Measurements from ENCODE around the gene LIN52.

The LIN52 gene

DNA sequence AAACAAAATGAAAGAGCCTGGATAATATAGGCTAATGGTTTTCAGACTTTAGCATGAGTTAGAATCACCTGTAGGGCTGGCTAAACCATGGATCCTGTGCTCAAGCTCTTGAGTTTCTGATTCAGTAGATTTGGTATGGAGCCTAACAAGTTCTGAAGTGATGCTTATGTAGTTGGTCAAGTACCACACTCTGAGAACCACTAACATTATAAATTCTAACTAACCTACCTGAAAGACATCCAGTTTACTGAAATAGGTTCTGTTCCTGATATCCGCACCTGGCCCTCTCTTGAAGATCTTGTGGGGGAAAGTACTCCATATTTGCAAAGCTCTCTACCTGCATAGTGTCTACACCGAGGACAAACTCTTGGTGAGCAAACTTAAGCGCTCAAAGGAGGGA lies 95.1 kb downstream of the LIN52 start:
- DNase-seq (ENCODE audit: insufficient read length, low spot score) (no peak), FAIRE-seq (peak; percentile 8)

DNA sequence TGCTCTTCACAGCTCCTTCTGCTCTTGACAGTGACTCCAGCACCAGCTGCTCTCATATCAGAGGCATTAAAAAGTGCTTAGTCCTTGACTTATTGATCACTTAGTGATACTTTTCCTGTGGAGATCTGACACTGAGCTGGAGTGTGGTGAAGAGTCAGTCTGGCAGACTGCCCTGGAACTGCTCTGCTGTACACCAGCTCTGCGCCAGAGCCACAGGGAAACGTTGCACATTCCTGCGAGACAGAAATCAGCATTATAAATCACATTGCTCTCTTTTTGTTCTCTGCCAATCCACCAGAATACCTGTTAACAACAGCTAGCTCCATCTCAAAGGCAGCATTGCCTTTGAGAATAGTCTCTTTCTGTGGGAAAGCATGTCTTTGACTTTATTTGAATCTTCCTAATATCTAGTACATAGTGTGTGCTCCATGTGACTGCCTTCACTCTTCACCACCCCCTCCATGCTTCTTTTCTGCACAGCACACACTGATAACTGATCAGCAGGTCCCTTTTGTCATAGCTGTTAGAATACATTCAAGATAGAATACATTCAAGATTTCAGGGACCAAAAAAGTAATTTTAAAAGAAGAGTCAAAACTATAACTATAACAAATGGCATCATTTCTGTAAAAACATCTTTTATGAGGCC lies 106.3 kb downstream of the LIN52 start:
- DNase-seq (ENCODE audit: insufficient read length, low spot score): no peak
- no peak for FAIRE-seq

DNA sequence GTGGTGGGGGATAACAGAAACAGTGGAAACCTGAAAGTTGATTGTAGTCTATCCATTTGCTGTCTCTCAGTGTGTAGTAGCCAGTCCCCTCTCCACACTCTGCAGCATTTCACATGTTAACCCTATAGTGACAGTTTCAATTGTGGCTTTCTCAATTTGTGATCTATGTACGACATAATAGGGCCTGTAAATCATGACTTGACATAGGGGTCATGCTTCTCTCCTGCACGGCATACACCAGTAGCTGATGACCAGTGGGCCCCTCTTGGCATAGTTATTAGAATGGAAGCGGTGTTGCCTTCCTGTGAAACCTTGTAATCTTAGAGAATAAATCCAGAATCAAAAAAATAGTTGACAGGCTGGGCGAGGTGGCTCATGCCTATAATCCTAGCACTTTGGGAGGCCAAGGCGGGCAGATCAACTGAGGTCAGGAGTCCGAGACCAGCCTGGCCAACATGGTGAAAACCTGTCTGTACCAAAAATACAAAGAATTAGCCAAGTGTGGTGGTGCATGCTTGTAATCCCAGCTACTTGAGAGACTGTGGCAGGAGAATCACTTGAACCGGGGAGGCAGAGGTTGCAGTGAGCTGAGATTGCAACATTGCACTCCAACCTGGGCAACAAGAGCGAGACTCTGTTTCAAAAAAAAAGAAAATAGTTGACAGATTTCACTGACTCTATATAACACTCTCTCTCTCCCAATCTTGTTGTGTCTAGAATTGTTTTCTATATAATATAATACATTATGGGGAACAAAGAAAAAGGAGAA lies 109.9 kb downstream of the LIN52 start:
- FAIRE-seq (no peak), DNase-seq (ENCODE audit: insufficient read length, low spot score) (no peak)

DNA sequence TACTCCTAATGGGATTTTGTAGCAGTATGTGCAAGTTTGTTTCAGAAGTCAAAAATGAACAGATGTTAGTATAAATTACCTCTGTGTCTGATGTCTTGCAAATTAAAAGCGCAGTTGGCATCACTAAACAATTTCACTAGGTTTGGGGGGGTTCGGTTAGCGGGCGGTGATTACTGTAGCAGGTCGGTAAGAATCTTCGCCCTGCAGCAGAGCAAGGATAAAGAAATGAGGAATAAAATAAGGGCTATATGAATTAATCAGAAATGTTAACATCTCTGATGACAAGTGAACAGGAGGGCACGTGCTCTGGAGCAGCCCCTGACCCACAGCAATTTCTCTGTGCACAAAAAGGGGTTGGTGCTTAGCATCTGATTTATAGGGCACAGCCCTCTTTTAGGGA lies 110.9 kb downstream of the LIN52 start:
- FAIRE-seq (no peak), DNase-seq (ENCODE audit: insufficient read length, low spot score) (no peak)

DNA sequence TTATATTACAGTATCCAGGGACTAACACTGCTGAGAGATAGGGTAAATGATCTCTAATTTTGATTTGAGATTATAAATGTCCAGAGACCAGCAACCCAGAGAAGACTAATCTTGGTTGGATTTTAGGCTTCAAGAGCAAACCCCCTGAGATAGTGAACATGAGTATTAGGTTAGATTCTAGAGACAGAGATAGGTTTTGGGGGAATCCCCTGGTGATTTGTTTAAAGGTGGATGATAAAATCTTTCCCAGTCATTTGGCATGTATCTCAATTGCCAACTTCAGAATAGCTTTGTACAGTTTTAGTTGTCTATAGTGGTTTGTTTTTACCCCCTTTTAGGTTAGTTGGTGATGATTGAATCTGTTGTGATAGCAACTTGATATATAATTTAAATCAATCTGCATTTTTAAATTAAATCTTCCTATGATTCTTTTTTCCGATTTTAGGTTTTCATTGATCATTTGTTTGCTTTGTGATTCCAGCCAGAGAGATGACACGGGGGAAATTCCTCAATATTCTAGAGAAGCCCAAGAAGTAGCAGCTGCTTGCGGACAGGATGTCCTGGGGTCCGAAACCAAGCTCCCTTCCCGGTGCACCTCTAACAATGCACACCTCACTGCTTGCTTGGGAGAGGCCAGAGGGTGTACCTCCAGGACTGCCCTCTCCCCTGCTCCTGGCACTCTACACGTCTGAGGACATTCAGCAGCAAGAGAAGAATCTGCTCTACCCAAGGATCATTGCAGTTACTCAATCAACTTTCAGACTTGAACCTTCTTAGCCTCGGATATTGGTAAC lies 113.9 kb downstream of the LIN52 start:
- DNase-seq (ENCODE audit: insufficient read length, low spot score) (no peak), FAIRE-seq (no peak)

DNA sequence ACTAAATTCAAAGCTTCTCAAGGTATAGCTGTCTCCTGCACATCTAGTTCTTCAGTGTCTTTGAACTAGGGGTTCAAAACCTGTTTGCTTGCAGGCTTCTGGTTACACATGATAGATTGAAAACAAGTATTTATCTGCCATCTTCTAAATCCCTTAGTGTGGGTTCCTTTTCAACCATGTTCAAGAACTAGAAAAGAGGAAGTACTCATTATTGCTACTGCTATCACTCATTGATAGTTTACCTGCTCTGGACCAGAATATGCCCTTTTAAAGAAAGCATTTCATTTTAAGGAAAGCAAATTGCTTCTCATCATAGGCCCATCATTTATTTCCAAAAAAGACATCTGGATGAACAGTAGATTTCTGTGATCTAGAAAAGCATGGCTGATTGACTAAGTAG lies 117.4 kb downstream of the LIN52 start:
- DNase-seq (ENCODE audit: insufficient read length, low spot score) (no peak), FAIRE-seq (no peak)

DNA sequence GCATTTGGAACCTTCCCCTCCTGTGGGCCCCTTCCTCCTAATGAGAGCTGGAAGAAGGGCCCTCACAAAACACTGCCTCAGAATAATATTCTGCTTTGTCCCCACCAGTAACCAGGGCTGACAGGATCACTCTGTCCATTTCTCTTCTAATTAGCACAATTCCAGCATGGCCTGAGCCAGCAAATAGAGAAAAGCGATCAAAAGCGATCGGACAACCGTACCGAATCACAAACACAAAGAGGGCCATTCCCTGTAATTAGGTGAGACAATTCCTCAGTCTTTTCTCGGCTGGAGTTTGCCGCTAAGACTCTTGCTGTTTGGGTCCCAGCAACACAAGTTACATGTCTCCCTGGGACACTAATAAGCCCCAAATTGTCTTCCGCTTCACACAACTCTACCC lies 118.9 kb downstream of the LIN52 start:
- FAIRE-seq (no peak), DNase-seq (ENCODE audit: insufficient read length, low spot score) (no peak)

DNA sequence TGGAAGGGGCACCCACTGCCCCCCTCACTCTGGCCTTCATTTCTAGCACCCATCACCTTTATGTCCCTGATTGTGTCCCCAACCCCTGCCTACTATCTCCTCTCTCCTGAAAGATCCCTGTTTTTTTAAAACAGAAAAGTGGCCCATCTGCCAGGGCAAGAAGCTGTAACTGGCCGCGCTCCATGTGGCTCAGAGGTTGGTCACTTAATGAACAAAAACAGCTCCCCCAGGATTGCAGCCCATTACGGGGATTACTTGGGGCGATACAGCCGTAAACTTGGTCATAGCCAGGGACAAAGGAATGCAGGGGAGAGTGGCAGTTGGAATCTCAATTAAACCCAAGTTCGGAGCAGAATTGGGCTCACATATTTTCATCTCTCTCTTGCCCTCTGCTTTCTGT lies 119.7 kb downstream of the LIN52 start:
- FAIRE-seq: no peak

DNA sequence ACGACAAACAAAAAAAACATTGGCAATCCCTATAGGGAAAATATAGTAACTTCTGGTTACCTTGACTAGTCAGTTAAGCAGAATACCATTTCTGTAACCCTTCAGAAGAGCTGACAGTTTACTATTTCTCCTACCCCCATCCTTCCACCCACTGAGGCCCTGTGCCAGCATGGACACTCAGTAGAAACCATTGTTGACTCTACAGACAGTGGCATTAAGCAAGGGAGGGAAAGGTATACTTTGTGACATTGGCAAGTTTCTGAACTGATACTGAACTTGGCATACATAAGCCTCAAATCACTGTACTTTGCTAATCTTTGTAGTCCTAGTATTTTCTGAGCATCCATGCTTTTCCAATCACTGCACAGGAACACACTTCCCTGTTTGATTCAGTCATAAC lies 121.1 kb downstream of the LIN52 start:
- FAIRE-seq: no peak

More for the DNA sequence above, 119.7 kb downstream of the LIN52 start:
- DNase-seq (ENCODE audit: insufficient read length, low spot score): no peak

DNA sequence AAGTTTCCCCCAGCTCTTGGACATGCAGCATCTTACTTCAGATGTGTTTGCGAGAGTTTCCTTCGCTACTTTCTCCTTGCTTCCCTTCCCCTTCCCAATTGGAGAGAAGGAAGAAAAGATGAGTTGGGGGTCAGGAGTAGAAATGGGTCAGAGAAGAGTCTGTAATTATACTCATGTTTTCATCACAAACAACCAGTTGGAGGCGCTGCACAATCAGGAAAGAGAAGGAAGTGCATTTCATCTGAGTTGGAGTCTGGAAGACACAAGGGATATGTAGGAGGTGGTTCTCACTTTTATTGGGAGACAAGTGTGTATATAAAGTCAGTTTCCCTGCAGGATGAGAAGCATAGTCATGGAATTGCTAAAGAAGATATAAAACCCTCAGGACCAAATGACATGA lies 123.2 kb downstream of the LIN52 start:
- FAIRE-seq: no peak
- DNase-seq (ENCODE audit: insufficient read length, low spot score): no peak

More for the DNA sequence above, 121.1 kb downstream of the LIN52 start:
- no peak for DNase-seq (ENCODE audit: insufficient read length, low spot score)

DNA sequence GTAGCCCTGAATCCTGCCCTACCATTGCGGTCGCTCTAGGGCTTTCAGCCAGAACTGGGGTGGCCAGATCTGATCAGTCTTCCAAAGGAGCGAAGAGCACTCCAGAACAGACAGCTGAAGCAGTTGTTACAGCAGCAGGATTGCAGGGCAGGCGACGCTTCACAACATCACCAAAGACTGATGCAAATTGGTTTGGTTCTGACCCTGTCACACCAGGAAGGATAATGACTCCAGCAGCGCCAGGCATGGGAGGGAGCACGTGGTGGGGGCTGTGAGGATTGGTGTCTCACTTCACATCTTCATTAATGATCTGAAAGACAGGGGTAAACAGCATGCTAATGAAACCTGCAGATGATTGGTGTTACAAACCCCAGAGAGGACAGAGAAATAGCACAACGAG lies 123.9 kb downstream of the LIN52 start:
- FAIRE-seq: no peak

DNA sequence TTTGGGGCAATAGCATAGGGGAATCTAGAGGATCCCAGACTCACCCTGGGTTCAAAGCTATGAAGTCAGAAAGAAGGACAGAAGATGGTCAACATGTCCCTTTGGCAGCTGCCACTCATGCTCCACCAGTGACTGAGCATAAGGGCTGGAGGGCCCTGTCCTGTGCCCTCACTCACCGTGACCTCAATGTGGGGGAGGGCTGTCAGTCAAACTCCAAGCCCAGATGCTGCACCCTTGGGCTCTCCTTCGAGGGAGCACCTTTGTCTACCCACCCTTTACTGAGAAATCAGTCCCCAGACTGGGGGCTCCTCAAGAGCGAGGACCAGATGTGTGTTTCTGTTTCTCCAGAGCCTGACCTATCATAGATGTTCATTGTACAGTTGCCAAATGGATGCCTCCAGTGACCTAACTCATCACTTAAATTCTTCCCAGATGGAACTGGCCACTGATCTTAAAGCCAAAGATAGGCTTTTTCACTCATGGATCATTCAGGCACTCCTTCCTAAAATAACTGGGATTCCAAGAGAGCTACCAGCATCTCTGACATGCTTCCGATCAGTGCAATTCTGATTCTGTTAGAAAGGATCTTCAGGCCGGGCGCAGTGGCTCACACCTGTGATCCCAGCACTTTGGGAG lies 127.3 kb downstream of the LIN52 start:
- DNase-seq (ENCODE audit: insufficient read length, low spot score) (no peak), FAIRE-seq (no peak)

More for the DNA sequence above, 123.9 kb downstream of the LIN52 start:
- DNase-seq (ENCODE audit: insufficient read length, low spot score): no peak

DNA sequence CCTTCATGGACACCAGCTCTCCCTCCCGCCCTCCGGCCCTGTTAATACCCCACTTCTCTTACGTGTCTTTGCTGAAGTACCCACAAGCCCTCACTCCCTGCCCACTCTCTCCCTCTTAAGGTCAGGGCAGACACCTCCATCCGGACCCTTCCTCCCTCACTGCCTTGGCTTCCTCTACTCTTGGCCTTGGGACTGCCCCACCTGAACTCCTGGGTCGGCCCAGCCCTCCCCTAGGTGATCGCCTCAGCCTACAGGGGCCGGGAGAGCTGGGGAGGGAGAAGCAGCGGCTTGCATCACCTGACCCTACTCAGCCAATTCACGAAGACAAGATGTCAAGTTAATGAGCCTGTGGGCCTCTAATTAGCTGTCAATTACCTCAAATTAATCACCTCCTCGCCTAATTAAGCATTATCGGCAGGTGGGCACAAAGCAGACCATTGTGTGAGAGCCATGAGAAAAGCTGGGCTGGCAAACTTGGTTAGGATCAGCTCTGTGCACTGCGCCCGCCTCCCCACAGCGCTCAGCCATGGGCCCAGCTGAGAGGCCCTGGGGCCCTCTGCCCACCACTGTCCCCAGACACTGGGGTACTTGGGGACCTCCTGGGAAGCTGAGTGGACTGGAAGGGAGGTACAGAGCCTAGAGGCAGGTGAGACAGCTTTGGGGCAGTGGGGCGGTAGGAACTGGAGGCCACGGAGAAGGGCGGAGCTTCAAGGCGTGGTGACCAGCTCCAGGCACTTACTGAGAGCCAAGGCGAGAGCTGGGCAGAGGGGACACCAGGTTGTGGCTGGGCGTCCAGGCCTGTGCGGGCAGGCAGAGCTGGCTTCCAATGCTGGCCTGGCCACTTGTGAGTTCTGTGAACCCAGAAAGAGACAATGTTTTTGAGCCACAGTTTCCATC lies 129.4 kb downstream of the LIN52 start:
- no peak for FAIRE-seq
- no peak for DNase-seq (ENCODE audit: insufficient read length, low spot score)

DNA sequence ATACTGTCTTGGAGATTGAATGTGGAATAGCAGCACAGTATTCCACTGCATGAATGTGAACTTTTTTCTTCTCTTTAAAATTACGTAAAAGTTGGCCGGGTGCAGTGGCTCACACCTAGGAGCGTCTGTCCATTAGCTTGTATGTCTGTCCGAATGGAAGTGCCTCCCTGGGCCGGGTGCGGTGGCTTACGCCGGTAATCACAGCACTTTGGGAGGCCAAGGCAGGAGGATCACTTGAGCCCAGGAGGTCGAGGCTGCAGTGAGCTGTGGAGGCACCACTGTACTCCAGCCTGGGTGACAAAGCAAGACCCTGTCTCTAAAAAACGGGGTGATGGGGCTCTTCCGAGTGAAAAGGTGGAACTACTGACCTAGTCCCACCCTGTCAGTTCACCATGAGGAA lies 131.9 kb downstream of the LIN52 start:
- DNase-seq (ENCODE audit: insufficient read length, low spot score) (no peak), FAIRE-seq (no peak)

DNA sequence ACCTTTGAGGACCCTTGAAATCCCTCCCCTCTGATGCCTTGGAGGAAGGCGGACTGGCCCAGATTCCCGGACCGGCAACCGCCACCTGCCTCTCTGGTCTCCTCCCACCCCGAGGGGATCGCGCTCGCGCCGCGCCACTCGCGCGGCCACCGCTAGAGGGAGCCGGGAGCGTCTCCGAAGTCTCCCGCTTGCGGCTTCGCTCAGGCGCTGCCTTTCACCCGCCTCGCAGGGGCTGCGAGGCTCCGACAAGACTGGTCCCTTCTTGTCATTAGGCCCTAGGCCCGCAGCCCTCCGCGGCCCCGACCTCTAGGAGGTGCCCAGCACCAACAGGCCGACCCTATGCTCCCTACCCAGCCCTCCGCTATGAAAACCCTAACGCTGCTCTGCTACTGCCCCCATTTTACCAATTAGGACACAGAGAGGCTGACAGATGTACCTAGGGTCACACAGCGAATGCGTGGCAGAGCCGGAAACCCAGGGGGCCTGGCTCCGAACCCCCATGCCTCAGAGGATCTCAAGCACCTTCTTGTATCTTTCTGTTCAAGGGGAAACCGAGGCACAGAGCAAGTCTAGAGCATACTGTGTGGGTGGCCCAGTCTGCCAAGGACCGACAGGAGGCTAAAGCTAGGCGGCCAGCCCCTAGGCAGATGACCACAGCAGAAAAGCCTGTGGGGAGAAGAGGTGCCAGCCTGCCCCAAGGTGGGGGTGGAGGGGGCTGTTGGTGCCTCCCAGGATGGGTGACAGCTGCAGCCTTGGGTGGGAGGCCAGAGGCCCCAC lies 133.1 kb downstream of the LIN52 start:
- peak; percentile 79 for FAIRE-seq

DNA sequence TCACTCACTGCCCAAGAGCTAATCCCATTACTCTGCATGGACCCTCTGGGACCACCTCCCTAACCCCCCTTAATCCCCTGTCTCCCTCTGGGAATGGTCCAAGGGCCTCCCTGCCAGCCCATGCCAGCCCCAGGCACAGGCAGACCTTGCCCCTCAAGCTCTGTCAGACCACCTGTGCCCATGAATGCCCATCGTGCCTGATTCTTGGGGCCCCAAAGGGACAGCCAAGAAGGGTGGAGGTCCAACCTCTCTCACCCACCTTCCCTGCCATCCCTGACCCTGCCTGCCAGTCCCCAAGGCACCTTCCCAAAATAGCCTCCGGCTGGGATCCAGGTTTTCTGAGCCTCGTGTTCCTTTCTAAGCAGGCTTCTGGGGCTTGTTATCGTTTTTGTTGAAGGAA lies 133.7 kb downstream of the LIN52 start:
- DNase-seq (ENCODE audit: insufficient read length, low spot score): no peak
- no peak for FAIRE-seq

More for the DNA sequence above, 133.1 kb downstream of the LIN52 start:
- peak; percentile 93 for DNase-seq (ENCODE audit: insufficient read length, low spot score)

DNA sequence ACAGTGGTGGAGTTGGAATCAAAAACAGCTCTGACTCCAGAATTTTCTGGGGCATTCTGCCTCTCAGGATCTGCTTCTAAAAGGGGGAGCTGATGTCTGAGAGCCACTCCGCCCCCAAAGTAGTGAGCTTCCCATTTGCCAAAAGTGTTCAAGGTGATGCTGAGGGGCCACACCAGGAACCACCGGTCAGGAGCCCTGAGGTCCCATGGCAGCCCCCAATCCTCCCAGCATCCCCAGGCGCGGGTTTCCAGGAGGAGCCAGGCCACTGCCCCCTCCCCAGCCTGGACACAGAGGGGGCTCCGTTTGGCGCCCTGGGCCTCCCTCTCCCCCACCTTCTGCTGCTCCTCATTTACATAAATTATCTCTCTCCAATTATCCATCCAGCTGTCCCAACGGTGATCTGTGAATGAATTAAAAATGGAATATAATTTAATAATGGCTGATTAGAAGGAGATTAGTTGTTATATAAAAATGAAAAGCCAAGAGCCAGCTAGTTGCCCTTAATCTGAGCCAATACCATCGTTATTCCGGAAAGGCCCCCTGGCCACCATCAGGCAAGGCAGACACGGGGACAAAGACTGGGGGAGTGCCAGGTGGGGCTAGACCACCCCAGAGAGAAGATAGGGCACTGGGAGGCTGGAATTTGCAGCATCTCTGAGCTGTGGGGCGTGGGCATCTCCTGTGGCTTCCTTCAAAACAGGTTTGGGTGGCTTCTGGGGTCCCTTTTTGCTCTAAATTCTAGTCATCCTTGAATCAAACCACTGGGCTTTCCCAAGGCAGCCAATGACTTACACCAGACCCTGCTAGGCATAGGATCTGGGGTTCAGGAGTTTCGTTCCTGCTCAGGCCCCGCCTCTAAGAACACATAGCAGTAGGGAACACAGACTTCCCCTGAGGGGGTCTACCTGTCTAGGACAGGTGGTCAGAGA lies 134.8 kb downstream of the LIN52 start:
- FAIRE-seq (no peak), DNase-seq (ENCODE audit: insufficient read length, low spot score) (no peak)

DNA sequence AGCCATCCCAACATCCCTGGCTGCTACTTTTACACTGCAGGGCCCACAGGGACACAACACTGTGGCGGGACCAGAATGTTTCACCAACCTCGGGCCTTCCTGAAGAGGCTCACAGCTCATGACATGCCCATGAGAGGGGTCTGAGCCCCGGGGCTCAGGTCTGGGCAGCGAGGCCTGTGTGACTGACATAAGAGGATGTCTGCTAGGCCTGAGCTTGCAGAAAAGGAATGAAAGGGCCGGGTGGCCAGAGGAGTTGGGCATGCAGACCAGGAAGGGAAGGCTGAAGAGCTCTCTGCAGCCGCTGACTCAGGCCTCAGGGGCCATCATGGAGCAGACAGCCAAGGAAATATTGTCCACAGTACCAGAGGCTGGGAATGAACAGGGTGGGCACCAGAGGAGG lies 136.2 kb downstream of the LIN52 start:
- DNase-seq (ENCODE audit: insufficient read length, low spot score) (no peak), FAIRE-seq (no peak)

Measured in GM19239 (cell line).